Endometrial microvascular endothelial cells (primary cell): ENCODE data around the gene RNF111. TPM values are rescaled to one million over a fixed set of nuclear protein-coding genes. Genes with fewer than 3 reads are reported as not detected.
"Not testable (repeated sequence)": the region's sequence is repeated elsewhere in the genome, so short reads cannot be mapped to it uniquely, and the experiment has no call there.

Experiments
- in situ Hi-C: cut with HindIII; loops from 2 replicates; pipeline ENCODE4 v1.10.0; 2017; ENCODE audit warnings: low sequenced_read_pairs, low pct_unique_long_range_greater_than_20kb; ENCODE audit errors: inconsistent ontology term
- total RNA-seq: library from RNA; depleted of rRNA; stranded (reverse); fragments of >200 nt; gene quantifications from one replicate; pipeline ENCODE4 v1.2.3, GENCODE V29; 2015; ENCODE audit errors: inconsistent ontology term

Gene RNF111
- total RNA-seq, 1 donor from 2014 or later = 17.5 TPM

DNA sequence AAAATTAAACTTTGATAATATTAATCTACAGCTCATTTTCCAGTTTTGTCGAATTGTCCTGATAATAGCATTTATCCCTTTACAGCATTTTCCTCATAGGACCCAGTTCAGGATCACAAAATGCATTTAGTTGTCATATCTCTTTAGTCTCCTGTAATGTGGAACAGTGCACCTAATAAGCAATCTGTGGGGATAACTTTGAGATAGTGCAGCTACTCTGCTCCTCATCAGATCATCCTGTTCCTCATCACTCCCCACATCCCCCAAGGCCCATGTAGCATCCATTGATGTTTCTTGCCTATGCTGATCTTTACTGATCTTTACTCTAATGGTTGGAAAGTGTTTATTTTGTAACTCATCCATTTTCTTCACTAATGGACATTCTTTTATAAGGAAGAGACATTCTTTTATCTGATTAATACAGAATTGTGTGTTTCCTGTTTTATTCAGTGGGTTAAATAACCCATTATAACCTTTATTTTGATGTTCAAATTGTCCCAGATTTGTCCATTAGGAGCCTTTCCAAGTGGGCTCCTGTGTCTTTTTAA is 7.5 kb downstream of the RNF111 start:
- in situ Hi-C loops = no loop called here

- in situ Hi-C loops = no loop called here
Measured at GRCh38 chr15:58999694-59000093, 12.2 kb downstream of the RNF111 start.

- in situ Hi-C loops = not testable (repeated sequence)
Measured at GRCh38 chr15:59000251-59000650, 12.8 kb downstream of the RNF111 start.

- in situ Hi-C loops = no loop called here
Measured at GRCh38 chr15:59001946-59002345, 14.5 kb downstream of the RNF111 start.

- in situ Hi-C loops = no loop called here
Measured at GRCh38 chr15:59002418-59002859, 15.0 kb downstream of the RNF111 start.

DNA sequence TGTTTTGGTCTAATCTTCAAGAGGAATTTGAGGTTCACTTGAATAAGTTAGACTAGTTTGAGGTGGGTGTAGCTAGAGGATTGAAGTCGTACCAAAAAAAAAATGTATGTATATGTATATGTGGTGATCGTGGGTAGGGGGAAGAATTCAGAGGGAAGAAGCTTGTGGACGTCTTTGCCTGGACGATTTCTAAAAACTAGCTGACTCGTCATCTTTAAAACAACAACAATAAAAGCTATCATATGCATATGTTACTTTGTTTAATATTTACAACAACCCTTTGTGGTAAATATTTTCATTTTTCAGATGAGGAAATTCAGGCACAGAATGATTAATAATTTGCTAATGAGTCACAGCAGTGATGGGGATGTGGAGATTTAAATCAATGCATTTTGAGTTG is 18.1 kb downstream of the RNF111 start:
- in situ Hi-C loops = no loop called here

- in situ Hi-C loops = no loop called here
Measured at GRCh38 chr15:59008086-59008485, 20.6 kb downstream of the RNF111 start.

- in situ Hi-C loops = no loop called here
Measured at GRCh38 chr15:59011262-59011952, 23.9 kb downstream of the RNF111 start.

DNA sequence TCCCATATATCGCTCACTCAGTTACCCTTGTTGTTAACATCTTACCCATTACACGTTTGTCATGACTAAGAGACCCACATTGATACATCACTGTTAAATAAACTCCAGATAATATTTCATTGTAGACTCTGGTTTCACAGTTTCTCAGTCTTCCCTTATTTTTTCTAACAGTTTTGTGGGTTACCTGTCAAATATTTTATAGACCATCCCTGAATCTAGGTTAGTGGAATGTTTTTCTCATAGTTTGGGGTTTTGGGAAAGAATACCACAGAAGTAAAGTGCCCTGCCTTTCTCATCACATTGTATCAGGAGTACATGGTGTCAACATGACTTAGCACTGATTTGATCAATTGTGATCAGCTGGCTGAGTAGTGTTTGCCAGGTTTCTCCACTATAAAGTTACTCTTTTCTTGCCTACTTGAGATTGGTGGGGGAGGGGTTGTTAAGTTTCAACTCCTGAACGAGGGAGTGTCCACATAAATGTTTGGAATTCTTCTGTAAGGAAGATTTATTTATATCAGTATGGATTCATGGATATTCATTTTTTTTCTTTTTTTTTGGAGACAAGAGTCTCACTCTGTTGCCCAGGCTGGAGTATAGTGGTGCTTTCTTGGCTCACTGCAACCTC is 25.9 kb downstream of the RNF111 start:
- in situ Hi-C loops = no loop called here

- in situ Hi-C loops = no loop called here
Measured at GRCh38 chr15:59014068-59014467, 26.6 kb downstream of the RNF111 start.

GRCh38 chr15:59017449-59017848 is 30.0 kb downstream of the RNF111 start:
- in situ Hi-C loops = no loop called here

GRCh38 chr15:59018833-59019232 is 31.4 kb downstream of the RNF111 start:
- in situ Hi-C loops = no loop called here

- in situ Hi-C loops = no loop called here
Measured at GRCh38 chr15:59020322-59020721, 32.9 kb downstream of the RNF111 start.

GRCh38 chr15:59022188-59022587 is 34.7 kb downstream of the RNF111 start:
- in situ Hi-C loops = no loop called here

DNA sequence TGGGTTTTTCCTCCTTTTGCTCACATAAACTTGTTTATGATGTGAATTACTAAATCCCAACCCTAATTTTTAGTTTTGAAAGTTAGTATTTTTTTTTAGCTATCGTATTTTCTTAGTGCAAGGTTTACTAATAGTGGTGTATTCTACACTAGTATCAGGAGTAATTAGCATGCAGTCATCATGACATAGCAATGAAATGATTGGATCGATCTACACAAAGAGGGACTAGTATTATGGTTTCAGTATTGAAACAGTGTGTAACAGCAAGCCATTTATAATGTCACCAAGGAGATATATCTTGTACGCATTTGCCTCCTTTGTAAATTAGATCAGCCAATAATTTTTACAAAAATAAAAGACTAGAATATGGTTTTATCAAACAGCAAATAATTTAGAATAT is 38.7 kb downstream of the RNF111 start:
- in situ Hi-C loops = no loop called here

GRCh38 chr15:59028387-59028955 is 41.0 kb downstream of the RNF111 start:
- in situ Hi-C loops = no loop called here

- in situ Hi-C loops = no loop called here
Measured at GRCh38 chr15:59029554-59029953, 42.1 kb downstream of the RNF111 start.

GRCh38 chr15:59035201-59035600 is 47.7 kb downstream of the RNF111 start:
- in situ Hi-C loops = no loop called here

DNA sequence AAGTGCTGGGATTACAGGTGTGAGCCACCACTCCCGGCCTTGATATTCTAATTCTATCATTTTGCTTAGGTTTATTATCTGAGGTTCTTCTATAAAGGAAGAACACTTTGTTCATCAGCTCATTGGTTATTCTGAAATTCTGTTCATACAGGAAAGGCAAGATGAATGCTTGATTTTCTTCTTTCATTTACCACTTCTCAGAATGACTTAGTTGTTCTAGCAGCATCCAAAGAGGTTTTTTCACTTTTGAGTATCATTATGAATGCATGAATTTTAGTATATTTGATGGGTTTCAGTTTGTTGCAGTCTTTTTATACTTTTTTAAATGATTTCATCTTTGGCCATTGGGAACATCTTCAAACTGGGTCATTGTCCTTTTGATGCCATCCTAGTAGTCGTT is 51.8 kb downstream of the RNF111 start:
- in situ Hi-C loops = no loop called here

- in situ Hi-C loops = no loop called here
Measured at GRCh38 chr15:59042041-59042440, 54.6 kb downstream of the RNF111 start.
